A172 (cell line): Measurements from ENCODE around the gene SPESP1. TPM values are rescaled to one million over a fixed set of nuclear protein-coding genes. Genes with fewer than 3 reads are reported as not detected.

ENCODE experiments used
- DNase-seq: peaks from one replicate; pipeline ENCODE4 v3.0.0-alpha.2; 2015; ENCODE audit warnings: low spot score
- total RNA-seq: library from RNA; depleted of rRNA; stranded (reverse); fragments of >200 nt; shearing (Covaris generic); gene quantifications from 2 replicates; pipeline ENCODE4 v1.2.3, GENCODE V29; 2014; rRNA removed

SPESP1 gene
- not detected in 2 replicates for total RNA-seq

- no peak for DNase-seq
Observed at GRCh38 chr15:68930268-68931022, at the start of gene SPESP1. Gene SPESP1, plus strand, starts transcription at chr15:68930525. Its CDS starts 129 bp downstream, at chr15:68930654.

DNA sequence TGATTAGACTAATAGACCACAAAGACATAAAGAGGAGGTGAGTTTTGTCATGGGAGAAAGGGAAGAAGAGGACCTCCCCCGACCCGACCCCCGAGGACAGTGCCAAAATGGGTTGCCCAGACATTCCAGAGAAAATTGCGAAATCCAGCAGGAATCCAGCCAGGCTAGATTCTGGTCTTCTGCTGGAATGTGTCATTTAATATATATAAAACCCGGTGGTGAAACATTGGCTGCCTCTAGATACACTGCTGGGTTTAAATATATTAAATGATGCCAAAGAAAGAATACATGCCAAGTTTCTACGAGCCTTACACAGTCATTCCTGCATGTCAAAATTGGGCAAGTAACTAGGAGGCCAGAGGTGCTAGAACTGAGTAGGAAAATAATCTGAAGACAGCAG lies 45.3 kb upstream of the SPESP1 start:
- DNase-seq, result peak; percentile 11

GRCh38 chr15:68887120-68887519 lies 43.2 kb upstream of the SPESP1 start:
- no peak for DNase-seq

- no peak for DNase-seq
Observed at GRCh38 chr15:68887819-68888218, 42.5 kb upstream of the SPESP1 start.

DNA sequence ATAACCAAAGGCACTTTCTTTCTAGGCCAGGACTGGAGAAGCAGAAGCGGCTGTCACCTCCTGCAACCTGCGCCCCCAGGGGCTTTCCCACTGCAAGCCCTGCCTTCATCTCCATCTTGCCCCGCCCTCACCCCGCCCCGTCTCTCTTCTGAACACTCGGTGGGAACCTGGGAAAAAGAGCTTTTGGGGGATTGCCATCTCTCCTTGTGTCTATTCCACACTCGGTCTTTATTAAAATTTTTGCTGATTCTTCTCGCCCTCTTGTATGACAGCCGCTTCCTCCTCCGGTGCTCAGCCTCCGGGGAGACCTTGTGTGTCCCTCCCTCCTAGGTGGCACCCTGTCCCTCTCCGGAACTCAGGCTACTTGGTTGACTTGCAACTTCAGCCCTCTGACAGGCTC lies 41.9 kb upstream of the SPESP1 start:
- DNase-seq, result no peak

DNA sequence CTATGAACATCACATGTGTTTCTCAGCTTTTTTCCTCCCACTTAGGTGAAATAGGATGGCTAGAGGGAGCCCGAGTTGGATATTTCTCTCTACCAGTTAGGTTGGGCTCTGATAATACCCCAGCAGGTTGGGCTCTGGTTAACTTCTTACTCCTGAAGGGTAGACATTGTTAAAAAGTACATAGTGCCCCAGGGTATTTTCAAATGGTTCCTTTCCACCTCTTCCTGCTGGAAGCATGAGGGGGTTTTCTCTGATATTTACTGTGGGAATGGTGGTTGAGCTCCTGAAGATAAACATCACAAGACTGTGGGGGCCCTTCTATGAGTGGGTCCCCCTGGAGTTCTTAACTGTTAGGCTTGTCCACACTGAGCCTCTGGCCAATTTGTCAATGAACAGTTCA lies 36.1 kb upstream of the SPESP1 start:
- DNase-seq, result no peak

DNA sequence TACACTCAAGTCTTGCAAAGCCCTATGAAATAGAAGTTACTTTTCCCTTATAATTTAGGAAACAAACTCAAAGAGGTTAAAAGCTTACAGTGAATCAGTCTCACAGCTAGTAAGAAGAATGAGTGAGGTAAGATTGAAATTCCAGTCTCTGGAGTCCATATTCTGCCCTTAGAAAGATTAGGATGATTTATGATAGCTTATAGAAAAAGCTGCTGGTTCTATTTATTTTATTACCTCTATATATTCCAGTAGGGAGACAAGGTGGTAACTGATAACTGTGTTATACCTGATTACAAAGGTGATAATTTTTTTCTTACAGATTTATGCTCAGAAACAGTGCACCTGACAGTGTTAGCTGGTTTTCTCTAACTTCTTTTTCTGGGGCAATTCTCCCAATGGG lies 34.1 kb upstream of the SPESP1 start:
- DNase-seq, result no peak

DNA sequence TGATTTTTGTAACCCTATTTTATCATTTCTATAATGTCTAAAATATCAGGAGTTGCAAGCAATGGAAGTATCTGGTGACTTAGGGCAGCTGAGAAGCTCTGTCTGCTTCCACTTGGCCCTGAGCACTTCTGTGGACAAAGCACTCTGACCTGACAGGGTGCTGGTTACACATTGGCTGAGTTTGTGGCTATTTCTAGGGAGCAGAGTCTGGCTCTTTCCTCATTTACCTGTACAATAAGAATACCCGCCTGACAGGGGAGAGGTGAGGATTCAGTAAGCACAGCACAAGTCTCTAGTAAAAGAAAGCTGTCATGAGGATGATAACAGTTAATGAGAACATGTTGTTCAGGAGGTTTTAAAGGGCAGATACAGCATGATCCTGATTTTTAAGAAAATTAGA lies 33.3 kb upstream of the SPESP1 start:
- DNase-seq, result no peak

- no peak for DNase-seq
Observed at GRCh38 chr15:68900027-68900426, 30.3 kb upstream of the SPESP1 start.

DNA sequence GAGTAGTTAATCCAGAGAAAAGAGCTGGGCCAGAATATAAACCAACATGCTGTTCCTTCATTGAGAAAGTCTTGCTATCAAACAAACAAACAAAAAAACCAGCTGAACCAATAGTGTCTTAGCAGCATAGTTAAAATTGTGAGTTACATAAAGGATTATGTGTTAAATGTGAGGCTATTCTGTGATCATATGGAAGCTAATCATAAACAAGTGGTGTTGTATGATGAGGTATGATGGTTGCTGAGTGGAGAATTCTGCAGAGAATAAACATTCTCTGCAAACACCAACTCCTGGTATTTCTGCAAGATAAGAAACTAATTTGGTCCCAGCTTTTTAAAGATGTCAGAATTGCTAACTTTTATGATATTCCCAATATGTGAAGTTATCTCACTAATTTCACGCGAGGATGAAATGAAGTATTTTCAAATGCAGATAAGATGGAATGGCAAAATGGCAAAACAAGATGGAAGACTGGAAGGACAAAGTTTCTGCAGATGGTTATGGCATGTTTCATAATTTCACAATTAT lies 22.9 kb upstream of the SPESP1 start:
- no peak for DNase-seq

- no peak for DNase-seq
Observed at GRCh38 chr15:68909601-68910100, 20.7 kb upstream of the SPESP1 start.

- no peak for DNase-seq
Observed at GRCh38 chr15:68910341-68910740, 20.0 kb upstream of the SPESP1 start.

DNA sequence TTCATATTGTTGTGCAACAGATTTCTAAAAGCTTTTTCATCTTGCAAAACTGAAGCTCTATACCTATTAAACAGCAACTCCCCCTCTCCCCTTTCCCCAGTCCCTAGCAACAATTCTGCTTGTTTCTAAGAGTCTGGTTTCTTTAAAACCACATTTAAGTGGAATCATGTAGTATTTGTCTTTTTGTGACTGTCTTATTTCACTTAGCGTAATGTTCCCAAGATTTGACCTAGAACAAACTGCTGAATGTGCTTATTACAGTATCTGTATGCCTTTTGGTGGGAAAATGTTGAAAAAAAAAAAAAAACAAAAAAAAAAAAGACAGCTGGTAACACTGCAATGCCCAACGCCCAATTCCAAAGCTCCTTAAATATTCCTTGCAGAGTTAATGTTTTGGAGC lies 19.5 kb upstream of the SPESP1 start:
- DNase-seq, result no peak

DNA sequence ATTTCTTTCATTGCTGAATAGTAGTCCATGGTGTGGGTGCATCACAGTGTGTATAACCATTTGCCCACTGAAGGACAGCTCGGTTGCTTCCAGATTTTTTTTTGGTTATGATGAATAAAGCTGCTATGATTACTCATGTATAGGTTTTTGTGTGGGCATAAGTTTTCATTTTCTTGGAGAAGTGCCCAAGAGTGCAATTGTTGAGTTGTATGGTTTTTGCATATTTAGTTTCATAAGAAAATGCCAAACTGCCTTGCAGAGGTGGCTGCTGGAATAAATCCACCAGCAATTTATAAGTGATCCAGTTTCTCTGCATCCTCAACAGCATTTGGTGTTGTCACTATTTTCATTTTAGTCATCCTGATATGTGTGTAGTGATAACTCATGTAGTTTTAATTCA lies 8.4 kb upstream of the SPESP1 start:
- no peak for DNase-seq

DNA sequence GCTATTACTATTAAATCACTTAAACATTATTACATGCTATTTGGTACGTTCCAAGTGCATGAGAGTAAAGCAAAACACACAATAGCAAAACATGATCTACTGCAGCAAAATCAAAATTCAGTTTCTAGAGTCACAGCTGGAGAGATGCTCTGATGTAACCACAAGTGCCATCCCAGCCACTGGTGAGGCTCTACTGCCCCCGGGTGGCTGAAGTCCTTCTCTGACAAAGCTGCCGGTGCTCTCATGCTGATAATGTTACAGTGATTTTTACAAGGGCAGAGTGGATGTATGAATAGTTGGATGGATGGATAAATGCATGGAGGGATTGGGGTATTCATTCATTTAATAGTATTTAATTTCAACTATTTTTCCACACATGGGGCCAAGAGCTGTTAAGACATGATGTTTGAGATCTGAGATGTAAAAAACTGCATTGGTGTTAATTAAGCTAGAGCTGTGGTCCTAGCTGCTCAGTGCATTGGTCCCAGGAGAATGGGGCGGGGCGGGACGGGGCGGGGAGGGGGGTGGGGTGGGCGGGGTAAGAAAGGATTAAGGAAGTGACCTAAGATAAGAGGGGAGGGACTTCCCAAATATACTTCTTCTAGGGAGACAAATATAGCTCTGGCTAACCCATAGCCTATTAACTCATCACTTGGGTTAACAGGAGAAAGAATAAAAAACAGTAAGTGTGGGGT lies 5.3 kb upstream of the SPESP1 start:
- DNase-seq, result peak; percentile 77

DNA sequence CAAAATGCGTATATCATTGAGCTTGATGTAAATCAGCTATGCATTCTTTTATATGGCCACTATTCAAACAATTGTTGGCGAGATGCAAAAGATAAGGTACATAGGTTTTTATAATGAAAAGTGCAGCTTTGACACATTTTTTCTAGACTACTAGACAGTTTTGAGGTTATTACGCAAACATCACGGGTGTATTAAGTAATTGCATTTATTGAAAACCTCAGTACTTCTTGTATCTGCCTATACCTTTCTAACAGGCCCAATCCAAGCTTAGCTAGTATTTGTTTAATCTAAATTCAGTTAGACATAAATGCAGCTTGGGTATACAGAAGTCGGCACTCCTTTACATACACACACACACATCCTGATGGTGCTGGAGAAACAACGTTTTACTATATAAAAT lies 2.7 kb downstream of the SPESP1 start:
- DNase-seq, result no peak

DNA sequence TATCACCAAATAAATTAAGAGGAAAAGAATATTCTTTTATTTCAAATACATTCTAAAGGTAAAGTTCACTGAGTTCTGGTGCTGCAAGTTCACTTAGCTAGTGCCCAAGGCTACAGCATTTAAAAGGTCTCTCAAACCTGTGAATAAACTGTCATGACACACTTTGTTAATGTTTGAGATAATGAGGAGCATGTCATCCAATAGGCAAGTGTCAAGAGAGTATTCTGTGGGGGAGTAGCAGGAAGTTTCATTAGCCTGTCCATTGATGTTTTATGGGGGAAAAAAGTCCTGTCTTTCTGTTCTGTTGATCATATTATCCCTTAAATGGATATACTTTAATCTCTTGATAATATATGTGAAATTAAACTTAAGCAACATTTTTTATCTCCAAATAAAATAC lies 4.0 kb downstream of the SPESP1 start:
- no peak for DNase-seq

- no peak for DNase-seq
Observed at GRCh38 chr15:68935400-68935937, 5.1 kb downstream of the SPESP1 start.

DNA sequence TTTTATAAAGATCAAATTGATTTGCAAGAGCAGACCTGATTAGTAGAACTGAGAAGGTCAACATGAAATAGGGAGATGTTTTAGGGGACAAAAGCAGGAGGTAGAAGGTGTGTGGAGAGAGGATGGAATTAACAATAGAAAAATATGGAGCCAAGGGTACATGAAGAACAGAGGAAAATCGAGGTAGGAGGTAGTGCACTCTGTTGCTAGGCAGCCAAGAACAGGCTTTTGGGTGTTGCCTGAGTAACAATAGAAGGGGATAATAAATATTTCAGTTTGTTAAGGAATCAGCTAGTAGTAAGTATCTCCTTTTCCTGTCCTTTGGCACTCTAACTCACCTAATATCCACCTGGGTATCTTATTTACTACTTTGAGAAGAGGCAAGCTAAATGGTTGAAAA lies 9.2 kb downstream of the SPESP1 start:
- no peak for DNase-seq

GRCh38 chr15:68951813-68952212 lies 21.5 kb downstream of the SPESP1 start:
- DNase-seq, result no peak

GRCh38 chr15:68957696-68958095 lies 27.4 kb downstream of the SPESP1 start:
- no peak for DNase-seq

DNA sequence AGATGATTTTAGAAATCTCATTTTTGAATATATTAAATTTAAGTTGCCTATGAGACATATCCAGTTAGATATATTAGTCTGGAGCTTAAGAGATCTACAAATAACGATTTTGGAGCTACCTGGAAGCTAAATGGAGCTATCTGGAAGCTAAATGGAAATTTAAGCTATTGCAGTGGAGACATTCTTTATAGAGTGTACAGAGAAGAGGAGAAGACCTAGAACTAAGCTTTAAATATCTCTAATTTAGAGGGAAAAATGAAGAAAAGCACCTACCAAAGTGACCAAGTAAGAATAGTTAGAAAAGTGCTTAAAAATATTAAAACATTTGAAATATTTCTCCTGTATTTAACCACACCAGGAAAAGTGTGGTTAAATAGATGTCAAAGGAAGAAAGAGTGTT lies 28.3 kb downstream of the SPESP1 start:
- DNase-seq, result no peak

DNA sequence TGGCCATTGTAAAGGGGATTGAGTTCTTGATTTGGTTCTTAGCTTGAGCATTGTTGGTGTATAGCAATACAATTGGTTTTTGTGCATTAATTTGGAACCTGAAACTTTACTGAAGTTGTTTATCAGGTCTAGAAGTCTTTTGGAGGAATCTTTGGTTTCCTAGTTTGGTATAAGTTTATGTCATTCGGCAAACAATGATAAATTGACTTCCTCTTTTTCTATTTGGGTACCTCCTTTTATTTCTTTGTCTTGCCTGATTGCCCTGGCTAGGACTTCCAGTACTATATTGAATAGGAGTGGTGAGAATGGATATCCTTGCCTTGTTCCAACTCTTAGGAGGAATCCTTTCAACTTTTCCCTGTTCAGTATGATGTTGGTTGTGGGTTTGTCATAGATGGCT lies 32.1 kb downstream of the SPESP1 start:
- no peak for DNase-seq
